Measurements from ENCODE around the gene PNLIPRP1. TPM values are rescaled to one million over a fixed set of nuclear protein-coding genes. Genes with fewer than 3 reads are reported as not detected.

PNLIPRP1 gene
- total and polyA plus RNA-seq, 2 of the 4 experiments (the other 2 are of a cell fraction): not detected

DNA sequence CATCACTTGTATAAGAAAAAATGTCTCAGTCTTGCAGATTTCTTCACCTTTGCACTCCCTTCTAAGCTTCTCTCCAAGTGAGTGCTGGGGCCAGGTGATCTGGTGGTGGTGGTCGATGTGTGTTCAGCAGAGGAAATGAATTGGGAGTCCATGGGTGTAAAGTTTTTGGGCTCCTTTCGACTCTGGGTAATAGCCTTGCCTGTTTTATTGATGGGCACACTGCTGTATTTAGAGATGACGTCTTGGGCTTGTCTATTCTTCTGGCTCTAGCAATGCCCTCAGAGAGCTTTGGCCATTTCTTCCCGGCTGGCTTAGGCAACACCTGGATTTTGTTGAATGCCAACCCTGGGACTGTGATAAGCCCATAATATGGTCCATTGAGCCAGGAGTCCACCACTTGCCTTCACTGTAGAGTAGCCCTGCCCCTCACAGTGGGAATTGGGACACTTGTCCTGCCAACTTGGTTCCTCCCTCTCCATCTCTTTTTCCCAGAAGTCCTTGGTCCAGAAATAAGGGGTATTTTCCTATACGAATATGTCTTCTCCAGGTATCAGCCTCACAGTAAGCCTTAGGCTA is 33.4 kb upstream of the PNLIPRP1 start:
- CTCF ChIA-PET: no interaction called here
- intact Hi-C loops (cut with micrococcal nuclease): no loop called here

More for the DNA sequence above, 33.4 kb upstream of the PNLIPRP1 start:
- Histone ChIP-seq H3K4me3 (ENCODE audit: insufficient read depth, low read depth, low read length) (no peak overlapping the region), H2BK20ac (ENCODE audit: low read depth, low read length) (no peak overlapping the region), H3K23ac (ENCODE audit: low read depth, low read length) (no peak overlapping the region), H4K91ac (ENCODE audit: insufficient read depth, low read depth, low read length) (no peak overlapping the region), H3K79me1 (ENCODE audit: low read depth in 1 of 2, low read length in 2 of 2) (no peaks in the 10 kb centered on the region), H3K4me1 (ENCODE audit: control insufficient read depth, insufficient read depth, low read length) (no peaks in the 10 kb centered on the region), H4K20me1 (ENCODE audit: insufficient read depth, low read length) (no peaks in the 10 kb centered on the region), H2BK15ac (ENCODE audit: low read depth, low read length) (no peak overlapping the region), H3K9me3 (ENCODE audit: control insufficient read depth, insufficient read depth, low read length) (no peaks in the 10 kb centered on the region), H3K36me3 (ENCODE audit: control insufficient read depth, insufficient read depth, low read length) (no peaks in the 10 kb centered on the region), H2AK5ac (ENCODE audit: low read depth, low read length) (no peak overlapping the region), H3K56ac (ENCODE audit: extremely low read depth, insufficient read depth, low read length) (no peak overlapping the region), H3K27me3 (ENCODE audit: control insufficient read depth, insufficient read depth, low read length) (no peaks in the 10 kb centered on the region), H2AFZ (replicated peaks; ENCODE audit: low read length, poor library complexity) (peak overlapping the region; percentile 33), H3K4ac (ENCODE audit: low read depth, low read length) (no peak overlapping the region), H3K18ac (ENCODE audit: low read depth, low read length) (no peak overlapping the region), H3K14ac (replicated peaks; ENCODE audit: low read depth, low read length) (no peak overlapping the region), H2BK5ac (ENCODE audit: low read depth, low read length, poor library complexity, severe bottlenecking) (no peak overlapping the region), H4K5ac (ENCODE audit: low read depth, low read length) (no peak overlapping the region), H3K4me2 (ENCODE audit: low read depth, low read length) (no peak overlapping the region), H2BK120ac (ENCODE audit: low read depth, low read length) (no peak overlapping the region), H4K8ac (ENCODE audit: low read depth in 2 of 2, low read length in 2 of 2) (no peak overlapping the region), H3K9me1 (ENCODE audit: insufficient read depth, low read length) (no peaks in the 10 kb centered on the region), H3K9ac (ENCODE audit: low read depth, low read length) (no peak overlapping the region), H2AK9ac (replicated peaks; ENCODE audit: low read depth, low read length, poor library complexity) (no peak overlapping the region), H3K27ac (ENCODE audit: insufficient read depth, low read length) (no peak overlapping the region)
- 25% methylated on average over 2 of the region's 5 CpGs; no CpG with 5 or more reads in 1 of the 2 experiments for WGBS, 2 experiments (ENCODE audit: extremely low coverage in 2 of 2, insufficient read length in 1 of 2)
- ATAC-seq (ENCODE audit: low read depth) (no peak), DNase-seq (no peak)
- no TSS peak for BruUV-seq (replicated peaks)
- dilution Hi-C loops (cut with HindIII; ENCODE audit: low sequenced_read_pairs, unreplicated experiment) (no loop called here), in situ Hi-C loops (cut with MboI; ENCODE audit: low sequenced_read_pairs) (no loop called here)
- TF ChIP-seq SMC3 (IDR thresholded peaks at IDR 0.05; ENCODE audit: low read depth, low read length) (no peak), MAZ (IDR thresholded peaks at IDR 0.05; ENCODE audit: borderline replicate concordance, low read depth, low read length) (no peak), BHLHE40 (IDR thresholded peaks at IDR 0.05; ENCODE audit: low read depth, low read length) (no peak), CEBPB (IDR thresholded peaks at IDR 0.05; ENCODE audit: low read depth, low read length) (no peak), MAFK (IDR thresholded peaks at IDR 0.05; ENCODE audit: low read depth, low read length) (no peak), FOS (IDR thresholded peaks at IDR 0.05; ENCODE audit: low read depth, low read length) (no peak), RAD21 (IDR thresholded peaks at IDR 0.05; ENCODE audit: low read length) (no peak), CHD1 (IDR thresholded peaks at IDR 0.05; ENCODE audit: low read depth, low read length) (no peak), MXI1 (IDR thresholded peaks at IDR 0.05; ENCODE audit: borderline replicate concordance, low read depth, low read length) (no peak), RCOR1 (IDR thresholded peaks at IDR 0.05; ENCODE audit: insufficient replicate concordance, low read length) (no peak), POLR2A (IDR thresholded peaks at IDR 0.05; ENCODE audit: low read depth, low read length) (no peak), NFE2L2 (IDR thresholded peaks at IDR 0.05; ENCODE audit: low read depth, low read length) (no peak), RFX5 (IDR thresholded peaks at IDR 0.05; ENCODE audit: low read depth, low read length) (no peak)
- TF ChIP-seq, protein P1, sequence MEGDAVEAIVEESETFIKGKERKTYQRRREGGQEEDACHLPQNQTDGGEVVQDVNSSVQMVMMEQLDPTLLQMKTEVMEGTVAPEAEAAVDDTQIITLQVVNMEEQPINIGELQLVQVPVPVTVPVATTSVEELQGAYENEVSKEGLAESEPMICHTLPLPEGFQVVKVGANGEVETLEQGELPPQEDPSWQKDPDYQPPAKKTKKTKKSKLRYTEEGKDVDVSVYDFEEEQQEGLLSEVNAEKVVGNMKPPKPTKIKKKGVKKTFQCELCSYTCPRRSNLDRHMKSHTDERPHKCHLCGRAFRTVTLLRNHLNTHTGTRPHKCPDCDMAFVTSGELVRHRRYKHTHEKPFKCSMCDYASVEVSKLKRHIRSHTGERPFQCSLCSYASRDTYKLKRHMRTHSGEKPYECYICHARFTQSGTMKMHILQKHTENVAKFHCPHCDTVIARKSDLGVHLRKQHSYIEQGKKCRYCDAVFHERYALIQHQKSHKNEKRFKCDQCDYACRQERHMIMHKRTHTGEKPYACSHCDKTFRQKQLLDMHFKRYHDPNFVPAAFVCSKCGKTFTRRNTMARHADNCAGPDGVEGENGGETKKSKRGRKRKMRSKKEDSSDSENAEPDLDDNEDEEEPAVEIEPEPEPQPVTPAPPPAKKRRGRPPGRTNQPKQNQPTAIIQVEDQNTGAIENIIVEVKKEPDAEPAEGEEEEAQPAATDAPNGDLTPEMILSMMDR (conservative IDR thresholded peaks at IDR 0.05; ENCODE audit: low read depth, low read length): no peak
- TF ChIP-seq, protein P2, sequence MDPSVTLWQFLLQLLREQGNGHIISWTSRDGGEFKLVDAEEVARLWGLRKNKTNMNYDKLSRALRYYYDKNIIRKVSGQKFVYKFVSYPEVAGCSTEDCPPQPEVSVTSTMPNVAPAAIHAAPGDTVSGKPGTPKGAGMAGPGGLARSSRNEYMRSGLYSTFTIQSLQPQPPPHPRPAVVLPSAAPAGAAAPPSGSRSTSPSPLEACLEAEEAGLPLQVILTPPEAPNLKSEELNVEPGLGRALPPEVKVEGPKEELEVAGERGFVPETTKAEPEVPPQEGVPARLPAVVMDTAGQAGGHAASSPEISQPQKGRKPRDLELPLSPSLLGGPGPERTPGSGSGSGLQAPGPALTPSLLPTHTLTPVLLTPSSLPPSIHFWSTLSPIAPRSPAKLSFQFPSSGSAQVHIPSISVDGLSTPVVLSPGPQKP (IDR thresholded peaks at IDR 0.05; ENCODE audit: borderline replicate concordance, low read depth, low read length): no peak
- TF ChIP-seq, protein P3, sequence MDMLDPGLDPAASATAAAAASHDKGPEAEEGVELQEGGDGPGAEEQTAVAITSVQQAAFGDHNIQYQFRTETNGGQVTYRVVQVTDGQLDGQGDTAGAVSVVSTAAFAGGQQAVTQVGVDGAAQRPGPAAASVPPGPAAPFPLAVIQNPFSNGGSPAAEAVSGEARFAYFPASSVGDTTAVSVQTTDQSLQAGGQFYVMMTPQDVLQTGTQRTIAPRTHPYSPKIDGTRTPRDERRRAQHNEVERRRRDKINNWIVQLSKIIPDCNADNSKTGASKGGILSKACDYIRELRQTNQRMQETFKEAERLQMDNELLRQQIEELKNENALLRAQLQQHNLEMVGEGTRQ (IDR thresholded peaks at IDR 0.05; ENCODE audit: low read depth, low read length): no peak
- POLR2A ChIA-PET (ENCODE audit: unreplicated experiment): no interaction called here

Data from IMR-90 (cell line).